Esophagus squamous epithelium (tissue), 5 donors: Measurements from ENCODE around the gene RGS17. TPM values are rescaled to one million over a fixed set of nuclear protein-coding genes. Genes with fewer than 3 reads are reported as not detected.
"Not testable (repeated sequence)": the region's sequence is repeated elsewhere in the genome, so short reads cannot be mapped to it uniquely, and the experiment has no call there.

Source experiments
- DNase-seq: peaks from one replicate; lab custom pipeline; 2025; lab: John Stamatoyannopoulos, UW
- H3K27ac ChIP-seq, 4 donors: fragments of 200-600 bp; sonication (generic); one replicate each; pipeline ENCODE4 v1.5.1; 2016 to 2019; ENCODE audit warnings: mild to moderate bottlenecking in 1 of 4
- H3K27me3 ChIP-seq, 4 donors: fragments of 200-600 bp; sonication (generic); 1 replicate in 3 of 4; 2 replicates in 1 of 4; pipeline versions ENCODE4 v1.5.1 to v1.6.0; 2017 to 2021; ENCODE audit warnings: antibody characterized with exemption in 1 of 4
- H3K36me3 ChIP-seq, 3 donors: fragments of 200-600 bp; sonication (generic); one replicate each; pipeline ENCODE4 v1.5.1; 2016 to 2019
- H3K4me1 ChIP-seq, 3 donors: fragments of 200-600 bp; sonication (generic); one replicate each; pipeline ENCODE4 v1.5.1; 2017 to 2019
- H3K4me3 ChIP-seq, 4 donors: fragments of 200-600 bp; sonication (generic); 1 replicate in 3 of 4; 2 replicates in 1 of 4; pipeline ENCODE4 v1.5.1; 2016 to 2019; ENCODE audit warnings: mild to moderate bottlenecking in 2 of 4, moderate library complexity in 1 of 4
- H3K9me3 ChIP-seq, 3 donors: fragments of 200-600 bp; sonication (generic); one replicate each; pipeline ENCODE4 v1.5.1; 2016 to 2019
- CTCF ChIP-seq, 6 experiments: fragments of 450-650 bp in 4 of 6; fragments of 200-600 bp in 2 of 6; sonication (generic) in 2 of 6; IDR thresholded peaks; one replicate each; pipeline ENCODE4 v1.5.1; 2016 to 2019; ENCODE audit warnings: antibody characterized with exemption in 6 of 6, mild to moderate bottlenecking in 4 of 6, moderate library complexity in 4 of 6
- POLR2A ChIP-seq, 4 donors: fragments of 450-650 bp; IDR thresholded peaks; one replicate each; pipeline ENCODE4 v1.6.1; 2017; ENCODE audit warnings: antibody characterized with exemption in 4 of 4, mild to moderate bottlenecking in 4 of 4, moderate library complexity in 3 of 4
- WGBS, 2 donors: methylation state at CpG; one replicate each; pipeline ENCODE4 v1.1.5; 2018; 5-methylcytosine and 5-hydroxymethylcytosine counted together
- intact Hi-C: fragments of 100-400 bp; cut with DNase I; formaldehyde crosslinking; loops from one replicate; pipeline ENCODE4 v1.15.0; 2022
- total RNA-seq, 4 donors: library from RNA; depleted of rRNA; stranded (reverse); fragments of >200 nt; gene quantifications; one replicate each; pipeline ENCODE4 v1.1.0, GENCODE V29; 2016
- donor health status: DM: yes; HTN: yes; CAD: no.

Gene RGS17
- total RNA-seq, 4 donors from 2014 or later = 0.19 to 1.8 (median 0.48) TPM

DNA sequence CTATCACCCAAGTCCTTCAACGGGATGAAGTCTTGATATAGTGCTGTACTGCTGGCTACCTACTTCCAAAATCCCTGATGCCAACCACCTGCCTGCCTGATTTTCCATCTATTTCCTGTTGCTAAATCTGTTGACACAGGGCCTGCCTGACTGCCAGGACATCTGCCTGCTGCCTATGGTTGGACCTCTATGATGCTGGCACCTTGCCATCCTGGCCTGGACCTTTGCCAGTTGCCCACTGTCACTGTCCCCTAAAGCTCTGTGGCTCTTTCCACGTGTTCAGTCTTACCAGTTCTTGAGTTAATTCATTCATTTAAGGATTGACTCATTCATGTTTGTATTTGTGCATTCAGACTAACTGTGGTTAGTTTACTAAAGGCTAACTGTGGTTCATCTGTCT is 9.2 kb upstream of the RGS17 start:
- 41 to 47% methylated on average over 2 of the region's 2 CpGs for WGBS, 2 donors
- H3K4me1 ChIP-seq = no peaks in the 10 kb centered on the region
- H3K9me3 ChIP-seq = no peaks in the 10 kb centered on the region
- DNase-seq = no peak
- intact Hi-C loops = no loop called here
- no peak overlapping the region for H3K4me3 ChIP-seq
- H3K36me3 ChIP-seq = no peaks in the 10 kb centered on the region
- TF ChIP-seq POLR2A (IDR thresholded peaks at IDR 0.05) = no peak
- H3K27me3 ChIP-seq = no peaks in the 10 kb centered on the region
- H3K27ac ChIP-seq = no peak overlapping the region

GRCh38 chr6:153138930-153139329 is 7.8 kb upstream of the RGS17 start:
- TF ChIP-seq CTCF (IDR thresholded peaks at IDR 0.05) (no peak), POLR2A (IDR thresholded peaks at IDR 0.05) (no peak)
- Histone ChIP-seq H3K27ac (no peak overlapping the region), H3K4me1 (no peaks in the 10 kb centered on the region), H3K9me3 (no peaks in the 10 kb centered on the region), H3K27me3 (no peaks in the 10 kb centered on the region), H3K4me3 (no peak overlapping the region), H3K36me3 (no peaks in the 10 kb centered on the region)
- intact Hi-C loops = no loop called here
- WGBS, 2 donors = 52 to 82% methylated on average over 1 of the region's 1 CpG
- DNase-seq = no peak

- Histone ChIP-seq H3K27me3 (peaks cover 0 to 5% (median 0%) of the 10 kb centered on the region in 4 donors), H3K36me3 (no peaks in the 10 kb centered on the region), H3K9me3 (no peaks in the 10 kb centered on the region), H3K4me1 (peaks cover 0 to 12% (median under 1%) of the 10 kb centered on the region in 3 donors), H3K4me3 (no peak overlapping the region), H3K27ac (no peak overlapping the region)
- intact Hi-C loops = no loop called here
- TF ChIP-seq CTCF (IDR thresholded peaks at IDR 0.05) (no peak), POLR2A (IDR thresholded peaks at IDR 0.05) (no peak)
- no peak for DNase-seq
- WGBS, 2 donors = 40 to 57% methylated on average over 2 of the region's 2 CpGs
Observed at GRCh38 chr6:153135681-153136080, 4.6 kb upstream of the RGS17 start.

GRCh38 chr6:153133667-153134066 is 2.6 kb upstream of the RGS17 start:
- intact Hi-C loops, H3K36me3 ChIP-seq, H3K4me3 ChIP-seq, H3K27ac ChIP-seq, H3K9me3 ChIP-seq, DNase-seq: not testable (repeated sequence)
- H3K4me1 ChIP-seq = peaks cover 13 to 26% (median 15%) of the 10 kb centered on the region in 3 donors
- peaks cover 0 to 25% (median 3%) of the 10 kb centered on the region in 4 donors for H3K27me3 ChIP-seq
- 100% methylated on average over 1 to 2 of the region's 30 CpGs for WGBS, 2 donors

DNA sequence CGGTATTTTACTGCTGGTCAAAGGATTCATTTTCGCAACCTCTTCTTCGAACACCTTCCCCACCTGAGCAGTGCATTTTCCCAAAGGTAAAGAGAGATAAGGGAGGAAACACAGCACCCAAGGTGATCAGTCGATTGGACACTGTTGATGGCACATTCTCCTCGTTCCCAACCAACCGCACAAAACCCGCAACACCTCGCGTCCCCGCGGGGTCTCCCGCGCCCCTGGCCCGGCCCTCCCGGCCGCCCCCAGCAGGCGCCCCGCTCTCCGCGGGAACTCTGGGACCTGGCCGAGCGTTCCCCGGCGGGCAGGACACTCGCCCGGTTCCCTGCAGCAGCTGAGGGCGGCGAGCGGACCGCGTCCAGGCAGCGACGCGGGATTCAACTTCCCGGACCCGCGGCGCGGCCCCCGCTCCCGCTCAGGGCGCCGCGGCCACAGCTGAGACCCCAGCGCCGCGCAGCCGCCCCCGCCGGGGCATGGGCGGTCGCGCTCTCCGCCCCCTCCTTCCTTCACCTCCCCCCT is 506 bp downstream of the RGS17 start:
- H3K9me3 ChIP-seq = no peaks in the 10 kb centered on the region
- H3K27ac ChIP-seq = peak overlapping the region in 1 of 4 donors; percentile 7
- DNase-seq = no peak
- intact Hi-C loops = no loop called here
- H3K36me3 ChIP-seq = no peaks in the 10 kb centered on the region
- H3K4me3 ChIP-seq = peak overlapping the region; percentile 50 to 74 (median 56)
- H3K4me1 ChIP-seq = peaks cover 13 to 28% (median 15%) of the 10 kb centered on the region in 3 donors
- WGBS, 2 donors = 0% methylated on average over 4 to 10 of the region's 54 CpGs
- H3K27me3 ChIP-seq = peaks cover 0 to 49% (median 3%) of the 10 kb centered on the region in 4 donors
- TF ChIP-seq POLR2A (IDR thresholded peaks at IDR 0.05) = no peak
- TF ChIP-seq CTCF (IDR thresholded peaks at IDR 0.05) = no peak

GRCh38 chr6:153129873-153130514 is 1.1 kb downstream of the RGS17 start:
- TF ChIP-seq POLR2A (IDR thresholded peaks at IDR 0.05) (no peak), CTCF (IDR thresholded peaks at IDR 0.05) (no peak)
- H3K9me3 ChIP-seq = no peaks in the 10 kb centered on the region
- intact Hi-C loops = no loop called here
- peak overlapping the region; percentile 50 to 74 (median 56) for H3K4me3 ChIP-seq
- peaks cover 0 to 55% (median 3%) of the 10 kb centered on the region in 4 donors for H3K27me3 ChIP-seq
- no peaks in the 10 kb centered on the region for H3K36me3 ChIP-seq
- peaks cover 13 to 30% (median 15%) of the 10 kb centered on the region in 3 donors for H3K4me1 ChIP-seq
- DNase-seq = no peak
- 0% methylated on average over 7 of the region's 53 CpGs for WGBS, 2 donors
- H3K27ac ChIP-seq = no peak overlapping the region
